HG02678 (cell line): Measurements from ENCODE around the gene DGKI.

Experiments used
- ATAC-seq: cut with Tn5 transposase; IDR thresholded peaks from one replicate; pipeline ENCODE4 v1.9.1; 2021; ENCODE audit warnings: mild to moderate bottlenecking, moderate library complexity; ENCODE audit not compliant: unreplicated experiment

Gene DGKI

GRCh38 chr7:137694405-137694804 is 152.4 kb downstream of the DGKI start:
- no peak for ATAC-seq

- ATAC-seq, result no peak
These were observed 154.4 kb downstream of the DGKI start for GRCh38 chr7:137692399-137692798.

- no peak for ATAC-seq
These were observed 155.2 kb downstream of the DGKI start for GRCh38 chr7:137691566-137691965.

GRCh38 chr7:137690635-137691034 is 156.1 kb downstream of the DGKI start:
- ATAC-seq, result no peak

GRCh38 chr7:137689761-137690160 is 157.0 kb downstream of the DGKI start:
- no peak for ATAC-seq

DNA sequence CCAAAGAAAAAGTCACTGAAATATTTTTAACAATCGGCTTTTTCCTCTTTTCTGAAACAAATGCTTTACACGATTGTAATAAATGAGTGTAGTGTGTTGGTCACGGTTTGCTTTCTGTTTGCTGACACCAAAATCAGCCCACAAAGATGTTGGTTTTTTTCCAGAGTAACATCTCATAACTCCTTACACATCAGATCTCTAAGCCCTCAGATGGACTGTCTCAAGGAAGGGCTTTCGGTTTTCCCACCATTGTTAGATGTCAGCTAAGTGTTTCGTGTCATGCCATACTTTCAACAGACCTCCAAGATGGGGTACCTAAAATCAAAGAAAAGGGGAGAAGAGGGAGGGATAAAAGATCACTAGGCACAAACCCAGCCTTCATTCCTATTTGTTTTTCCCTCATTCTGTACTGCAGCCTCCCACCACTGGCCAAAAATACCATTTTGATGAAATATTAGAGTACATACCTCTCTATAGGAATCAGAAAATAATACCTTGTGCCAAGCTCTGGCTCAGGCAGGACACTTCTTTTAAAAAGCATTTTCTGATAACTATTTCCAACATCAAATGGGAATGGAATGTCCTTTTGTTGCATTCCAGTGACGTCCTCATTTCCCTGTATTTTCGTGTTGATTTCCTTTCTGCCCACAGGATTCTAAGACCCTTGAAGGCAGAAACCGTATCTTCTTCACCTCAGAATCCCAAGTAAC is 159.1 kb downstream of the DGKI start:
- ATAC-seq, result no peak

GRCh38 chr7:137685433-137686164 is 161.2 kb downstream of the DGKI start:
- no peak for ATAC-seq

DNA sequence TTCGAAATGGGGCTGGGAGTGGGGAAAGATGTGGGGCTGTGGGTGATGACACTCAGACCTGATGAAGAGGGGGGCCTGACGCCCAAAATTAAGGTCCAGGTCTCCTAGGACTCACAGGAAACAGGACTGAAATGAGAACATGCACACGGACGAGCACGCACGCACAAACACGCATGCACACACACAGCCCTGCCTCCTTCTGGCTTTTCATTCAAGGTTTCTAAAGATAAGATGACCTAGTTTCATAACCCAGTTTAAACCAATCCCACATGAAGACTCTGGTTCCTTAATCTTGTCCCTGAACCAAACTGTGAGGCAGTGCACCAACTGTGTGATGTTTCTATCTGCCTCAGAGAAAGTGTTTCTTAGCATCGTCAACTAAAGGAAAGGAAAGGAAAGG is 162.0 kb downstream of the DGKI start:
- no peak for ATAC-seq

DNA sequence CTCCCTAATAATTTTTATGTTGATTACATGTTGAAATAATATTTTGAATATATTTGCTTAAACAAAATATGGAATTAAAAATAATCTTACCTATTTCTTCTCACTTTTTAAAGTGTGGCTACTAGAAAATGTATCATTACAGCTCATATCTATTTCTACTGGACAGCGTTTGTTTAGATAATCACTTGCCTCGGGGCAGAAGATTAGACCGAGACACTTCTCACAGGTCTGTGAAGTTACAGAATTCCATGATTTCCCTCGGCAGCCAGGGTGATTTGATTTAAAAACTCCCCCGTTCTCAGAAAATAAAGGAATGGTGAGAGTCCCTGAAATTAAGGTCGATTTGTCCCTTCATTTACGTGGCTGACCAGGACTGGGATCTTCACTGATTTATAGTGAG is 162.5 kb downstream of the DGKI start:
- no peak for ATAC-seq

- no peak for ATAC-seq
These were observed 164.2 kb downstream of the DGKI start for GRCh38 chr7:137682596-137682995.

GRCh38 chr7:137681657-137682562 is 164.9 kb downstream of the DGKI start:
- no peak for ATAC-seq

GRCh38 chr7:137674551-137675409 is 172.0 kb downstream of the DGKI start:
- no peak for ATAC-seq

DNA sequence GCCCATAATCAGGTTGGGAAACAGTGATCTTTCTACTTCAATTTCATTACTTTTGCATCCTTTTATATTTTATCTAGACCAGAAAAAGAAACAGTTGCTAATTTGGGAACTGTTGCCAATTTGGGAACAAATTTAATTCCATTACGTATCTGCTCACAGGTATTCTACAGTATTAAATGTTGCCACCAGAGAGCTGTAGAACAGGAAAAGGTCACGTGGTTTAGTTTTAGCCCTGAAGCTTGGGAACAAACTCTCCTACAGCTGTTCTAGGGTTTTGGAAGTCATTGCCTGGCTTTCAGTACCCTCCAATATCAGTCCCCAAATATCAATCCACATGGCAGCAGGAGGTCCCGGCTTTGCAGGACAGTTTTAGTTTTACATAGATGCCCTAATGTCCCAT is 172.7 kb downstream of the DGKI start:
- ATAC-seq, result no peak

- ATAC-seq, result no peak
These were observed 174.9 kb downstream of the DGKI start for GRCh38 chr7:137671920-137672319.

GRCh38 chr7:137670222-137671064 is 176.3 kb downstream of the DGKI start:
- ATAC-seq, result no peak

GRCh38 chr7:137669706-137670105 is 177.1 kb downstream of the DGKI start:
- ATAC-seq, result no peak

DNA sequence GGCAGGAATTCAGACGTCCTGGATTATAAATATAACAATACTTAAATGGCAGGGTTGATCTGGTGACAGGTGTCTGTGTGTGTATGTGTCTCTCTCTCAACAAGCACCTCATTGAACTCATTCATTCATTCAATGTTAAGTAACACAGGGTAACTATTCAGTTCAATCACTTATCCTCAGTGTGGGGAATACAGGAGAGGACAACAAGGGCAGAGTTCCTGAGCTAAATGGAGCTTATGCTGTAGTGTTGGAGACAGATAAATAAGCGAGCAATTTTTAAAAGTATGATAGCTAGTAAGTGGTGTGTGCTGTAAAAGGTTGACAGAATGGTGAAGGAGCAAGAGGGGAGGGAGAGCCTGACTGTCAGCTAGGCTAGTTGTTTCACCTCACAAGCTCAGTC is 178.4 kb downstream of the DGKI start:
- ATAC-seq, result no peak

DNA sequence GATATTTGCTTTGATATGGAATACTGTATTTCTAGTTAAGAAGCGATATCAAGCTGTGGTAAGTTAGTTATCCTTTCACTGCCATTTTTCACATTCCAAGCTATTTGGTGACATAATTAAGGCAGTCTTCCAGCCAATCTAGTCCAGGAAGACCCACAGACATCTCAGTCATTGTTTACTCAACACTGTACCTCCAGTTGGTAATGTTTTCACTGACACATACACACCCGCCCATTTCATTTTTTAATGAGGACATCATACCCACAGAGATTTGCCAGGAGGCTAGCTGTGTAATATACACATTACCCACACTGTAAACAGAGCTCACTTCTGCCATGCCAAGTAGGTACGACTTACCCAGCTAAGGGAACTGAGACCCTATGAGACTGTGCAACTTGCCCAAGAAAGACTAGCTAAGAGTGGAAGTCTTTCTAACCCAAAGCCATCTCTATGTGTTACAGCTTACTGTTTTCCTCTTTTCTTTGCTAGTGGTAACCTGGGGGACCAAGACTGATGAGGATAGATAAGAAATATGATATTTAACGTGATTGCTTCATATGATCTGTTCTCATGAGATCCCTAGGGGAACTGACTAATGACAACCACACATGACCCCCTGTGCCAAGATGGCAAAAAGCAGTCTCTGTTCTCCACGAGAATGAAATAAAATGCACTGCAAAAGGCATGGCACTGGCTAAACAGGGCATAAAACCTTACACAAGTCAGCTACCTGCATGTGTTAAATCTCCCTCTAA is 179.0 kb downstream of the DGKI start:
- no peak for ATAC-seq

DNA sequence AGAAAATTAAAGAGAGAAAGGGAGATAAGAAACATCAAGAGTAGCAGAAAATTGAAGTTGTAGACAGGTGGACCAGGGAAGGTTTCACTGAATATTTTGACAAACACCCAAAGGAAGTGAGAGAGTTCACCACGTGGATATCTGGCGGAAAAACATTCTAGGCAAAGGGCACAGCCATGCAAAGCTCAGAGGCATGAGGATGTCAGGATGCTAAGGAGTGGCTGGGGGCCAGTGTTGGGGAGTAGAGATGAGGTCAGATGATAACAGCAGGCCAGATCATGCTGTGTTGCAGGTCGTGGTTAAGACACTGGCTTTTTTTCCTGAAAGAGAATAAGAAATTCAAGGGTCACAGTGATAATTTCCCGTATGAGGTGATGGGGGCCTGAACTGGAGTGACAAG is 181.9 kb downstream of the DGKI start:
- ATAC-seq, result no peak
